Measurements from ENCODE around the gene NETO2.

NETO2 gene

DNA sequence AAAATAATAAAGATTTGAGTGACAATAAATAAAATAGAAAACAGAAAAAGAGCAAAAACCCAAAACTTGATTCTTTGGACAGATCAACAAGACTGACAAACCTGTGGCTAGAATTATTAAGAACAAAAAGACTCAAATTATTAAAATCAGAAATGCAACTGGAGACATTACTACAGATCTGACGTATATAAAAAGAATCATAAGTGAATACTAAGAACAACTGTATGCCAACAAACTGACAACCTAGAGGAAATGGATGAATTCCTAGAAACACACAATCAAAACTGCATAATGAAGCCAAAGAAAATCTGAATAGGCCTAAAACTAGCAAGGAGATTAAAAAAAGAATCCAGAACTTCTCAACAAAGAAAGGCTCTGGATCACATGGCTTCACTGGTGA lies 47.4 kb downstream of the NETO2 start:
- H3K4me3 ChIP-seq (replicated peaks; ENCODE audit: low read depth, low read length), result no peak overlapping the region
- no peak for DNase-seq (ENCODE audit: extremely low read depth, low read depth)
- TF ChIP-seq, protein P1, sequence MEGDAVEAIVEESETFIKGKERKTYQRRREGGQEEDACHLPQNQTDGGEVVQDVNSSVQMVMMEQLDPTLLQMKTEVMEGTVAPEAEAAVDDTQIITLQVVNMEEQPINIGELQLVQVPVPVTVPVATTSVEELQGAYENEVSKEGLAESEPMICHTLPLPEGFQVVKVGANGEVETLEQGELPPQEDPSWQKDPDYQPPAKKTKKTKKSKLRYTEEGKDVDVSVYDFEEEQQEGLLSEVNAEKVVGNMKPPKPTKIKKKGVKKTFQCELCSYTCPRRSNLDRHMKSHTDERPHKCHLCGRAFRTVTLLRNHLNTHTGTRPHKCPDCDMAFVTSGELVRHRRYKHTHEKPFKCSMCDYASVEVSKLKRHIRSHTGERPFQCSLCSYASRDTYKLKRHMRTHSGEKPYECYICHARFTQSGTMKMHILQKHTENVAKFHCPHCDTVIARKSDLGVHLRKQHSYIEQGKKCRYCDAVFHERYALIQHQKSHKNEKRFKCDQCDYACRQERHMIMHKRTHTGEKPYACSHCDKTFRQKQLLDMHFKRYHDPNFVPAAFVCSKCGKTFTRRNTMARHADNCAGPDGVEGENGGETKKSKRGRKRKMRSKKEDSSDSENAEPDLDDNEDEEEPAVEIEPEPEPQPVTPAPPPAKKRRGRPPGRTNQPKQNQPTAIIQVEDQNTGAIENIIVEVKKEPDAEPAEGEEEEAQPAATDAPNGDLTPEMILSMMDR (IDR thresholded peaks at IDR 0.05; ENCODE audit: low read depth, low read length, missing control alignments), result no peak

- DNase-seq (ENCODE audit: extremely low read depth, low read depth), result no peak
- TF ChIP-seq, protein P1 (IDR thresholded peaks at IDR 0.05; ENCODE audit: low read depth, low read length, missing control alignments), result no peak
- H3K4me3 ChIP-seq (replicated peaks; ENCODE audit: low read depth, low read length), result no peak overlapping the region
These were observed 59.5 kb downstream of the NETO2 start for GRCh38 chr16:47084198-47084597.

DNA sequence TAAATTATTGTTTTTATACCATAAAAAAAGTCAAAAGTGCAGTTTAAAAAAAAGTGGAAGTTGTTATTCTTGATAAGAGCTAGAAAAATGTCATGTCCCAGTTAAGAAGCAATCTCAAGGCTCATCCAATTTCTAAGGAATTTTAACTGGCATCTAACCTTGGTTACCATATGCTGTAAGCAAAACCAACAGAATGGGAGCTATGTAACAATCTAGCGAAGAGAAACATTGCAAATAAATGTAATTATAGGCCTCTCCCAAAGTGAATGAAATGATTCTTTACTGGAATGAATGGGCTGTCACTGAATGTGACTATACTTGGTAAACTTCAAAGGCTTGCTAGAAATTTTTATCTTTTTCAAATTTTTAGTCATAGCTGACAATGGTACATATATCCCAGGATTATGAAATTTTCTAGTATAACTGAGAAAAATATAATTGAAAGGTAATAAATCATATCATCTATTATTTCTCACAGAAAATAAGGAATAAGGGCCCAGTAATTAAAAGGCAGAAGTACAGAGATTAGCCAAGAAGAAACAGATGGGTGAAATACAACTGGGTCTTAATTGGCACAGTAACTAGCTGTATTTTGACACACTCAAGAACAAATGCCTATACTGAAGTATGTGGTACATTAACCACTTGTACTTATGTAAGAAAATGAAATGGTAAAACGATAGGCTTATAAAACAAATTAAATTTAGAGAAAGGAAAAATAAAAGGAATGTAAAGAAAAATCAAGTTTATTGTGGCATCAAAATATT lies 61.5 kb downstream of the NETO2 start:
- DNase-seq (ENCODE audit: extremely low read depth, low read depth), result no peak
- no peak overlapping the region for H3K4me3 ChIP-seq (replicated peaks; ENCODE audit: low read depth, low read length)
- TF ChIP-seq, protein P1 (IDR thresholded peaks at IDR 0.05; ENCODE audit: low read depth, low read length, missing control alignments), result no peak

- TF ChIP-seq, protein P1 (IDR thresholded peaks at IDR 0.05; ENCODE audit: low read depth, low read length, missing control alignments), result no peak
- DNase-seq (ENCODE audit: extremely low read depth, low read depth), result no peak
- H3K4me3 ChIP-seq (replicated peaks; ENCODE audit: low read depth, low read length), result no peak overlapping the region
These were observed 62.6 kb downstream of the NETO2 start for GRCh38 chr16:47081115-47081514.

- TF ChIP-seq, protein P1 (IDR thresholded peaks at IDR 0.05; ENCODE audit: low read depth, low read length, missing control alignments), result no peak
- DNase-seq (ENCODE audit: extremely low read depth, low read depth), result no peak
- no peak overlapping the region for H3K4me3 ChIP-seq (replicated peaks; ENCODE audit: low read depth, low read length)
These were observed 63.9 kb downstream of the NETO2 start for GRCh38 chr16:47079860-47080259.

DNA sequence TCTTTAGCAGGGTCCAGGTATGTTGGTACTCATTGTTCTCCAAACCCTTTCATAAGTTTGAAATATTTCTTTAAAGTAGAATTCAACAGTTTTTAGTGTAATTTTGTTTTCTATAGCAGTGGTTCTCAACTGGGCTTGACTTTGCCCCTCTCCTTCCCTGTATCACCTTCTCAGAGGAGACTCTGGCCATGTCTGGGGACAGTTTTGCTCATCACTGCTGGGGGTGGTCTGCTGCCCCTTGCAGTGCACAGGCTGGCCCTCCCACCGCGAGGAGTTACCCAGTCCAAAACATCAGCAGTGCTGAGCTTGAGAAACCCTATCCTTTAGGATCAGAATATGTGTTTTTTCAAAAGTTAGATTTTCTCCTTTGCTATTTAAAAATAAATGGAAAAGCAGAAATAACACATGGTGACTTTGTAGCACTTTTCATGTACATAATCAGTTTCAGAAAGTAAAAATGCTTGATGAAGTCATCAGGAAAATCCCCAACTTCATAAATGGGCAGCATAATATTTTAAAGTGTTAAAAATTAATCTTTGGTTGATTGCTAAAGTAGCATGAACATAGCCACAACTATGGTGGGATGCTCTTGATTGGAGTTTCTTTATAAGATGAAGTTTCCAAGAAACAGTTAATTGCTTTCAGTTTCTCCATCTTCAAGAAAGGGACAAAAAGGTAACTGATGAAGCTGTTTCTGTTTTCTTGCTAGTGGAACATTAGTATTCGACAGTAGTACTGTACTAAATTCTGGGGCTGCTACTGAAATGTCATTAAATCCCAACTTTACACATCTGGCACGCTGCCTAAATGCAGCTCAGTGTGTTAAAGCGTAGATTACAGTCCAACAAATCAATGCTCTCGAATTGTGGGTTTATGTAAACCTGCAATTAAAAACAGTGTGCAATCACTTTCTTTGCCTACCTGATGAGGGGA lies 70.3 kb downstream of the NETO2 start:
- no peak overlapping the region for H3K4me3 ChIP-seq (replicated peaks; ENCODE audit: low read depth, low read length)
- TF ChIP-seq, protein P1 (IDR thresholded peaks at IDR 0.05; ENCODE audit: low read depth, low read length, missing control alignments), result no peak
- DNase-seq (ENCODE audit: extremely low read depth, low read depth), result no peak

Data from HFF-Myc (cell line).